ENCODE data around the gene NECTIN1.

The NECTIN1 gene

GRCh38 chr11:119671051-119671450 lies 57.9 kb downstream of the NECTIN1 start:
- DNase-seq = peak; percentile 90

- no peak for DNase-seq
Measured at GRCh38 chr11:119669487-119669886, 59.5 kb downstream of the NECTIN1 start.

- no peak for DNase-seq
Measured at GRCh38 chr11:119668676-119669075, 60.3 kb downstream of the NECTIN1 start.

- DNase-seq = peak; percentile 87
Measured at GRCh38 chr11:119666463-119667131, 62.4 kb downstream of the NECTIN1 start.

GRCh38 chr11:119666061-119666460 lies 62.9 kb downstream of the NECTIN1 start:
- DNase-seq = no peak

GRCh38 chr11:119664701-119665420 lies 64.1 kb downstream of the NECTIN1 start:
- DNase-seq = no peak

GRCh38 chr11:119664063-119664572 lies 64.9 kb downstream of the NECTIN1 start:
- DNase-seq = no peak

GRCh38 chr11:119663279-119663678 lies 65.7 kb downstream of the NECTIN1 start:
- no peak for DNase-seq

GRCh38 chr11:119661226-119661625 lies 67.8 kb downstream of the NECTIN1 start:
- no peak for DNase-seq

GRCh38 chr11:119659971-119660723 lies 68.9 kb downstream of the NECTIN1 start:
- no peak for DNase-seq

GRCh38 chr11:119652907-119653659 lies 75.9 kb downstream of the NECTIN1 start:
- DNase-seq = no peak

GRCh38 chr11:119651802-119652584 lies 77.0 kb downstream of the NECTIN1 start:
- no peak for DNase-seq

- no peak for DNase-seq
Measured at GRCh38 chr11:119650251-119650650, 78.7 kb downstream of the NECTIN1 start.

- no peak for DNase-seq
Measured at GRCh38 chr11:119647254-119647653, 81.7 kb downstream of the NECTIN1 start.

- DNase-seq = no peak
Measured at GRCh38 chr11:119645018-119645417, 84.0 kb downstream of the NECTIN1 start.

- no peak for DNase-seq
Measured at GRCh38 chr11:119644502-119644901, 84.5 kb downstream of the NECTIN1 start.

- DNase-seq = no peak
Measured at GRCh38 chr11:119643876-119644225, 85.1 kb downstream of the NECTIN1 start.

GRCh38 chr11:119643212-119643875 lies 85.7 kb downstream of the NECTIN1 start:
- no peak for DNase-seq

GRCh38 chr11:119641983-119642745 lies 86.8 kb downstream of the NECTIN1 start:
- DNase-seq = no peak

- no peak for DNase-seq
Measured at GRCh38 chr11:119640541-119640940, 88.5 kb downstream of the NECTIN1 start.
